ENCODE results near the gene MXRA8. TPM values are rescaled to one million over a fixed set of nuclear protein-coding genes. Genes with fewer than 3 reads are reported as not detected.
"Not testable (repeated sequence)": the region's sequence is repeated elsewhere in the genome, so short reads cannot be mapped to it uniquely, and the experiment has no call there.

The MXRA8 gene
- total RNA-seq, 1 donor from 2014 or later, result 137 TPM

DNA sequence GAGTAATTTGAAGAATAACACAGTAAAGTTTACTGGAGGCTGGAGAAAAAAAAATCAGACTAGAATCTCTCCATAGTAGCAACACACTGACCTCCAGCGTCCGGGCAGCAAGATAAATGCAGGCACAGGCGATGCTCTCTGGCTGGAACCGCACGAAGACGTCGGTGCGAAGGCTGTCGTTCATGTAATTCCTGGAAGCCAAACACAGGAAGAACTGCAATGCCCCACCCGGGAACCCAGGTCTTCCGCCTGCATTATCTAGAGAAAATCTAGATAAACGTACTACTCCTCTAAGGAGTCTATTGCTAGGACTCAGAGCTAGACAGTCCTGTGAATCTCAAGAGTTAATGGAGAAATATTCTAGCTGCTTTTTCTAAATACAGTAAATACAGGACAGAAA is 32.3 kb upstream of the MXRA8 start:
- TF ChIP-seq, protein P1, sequence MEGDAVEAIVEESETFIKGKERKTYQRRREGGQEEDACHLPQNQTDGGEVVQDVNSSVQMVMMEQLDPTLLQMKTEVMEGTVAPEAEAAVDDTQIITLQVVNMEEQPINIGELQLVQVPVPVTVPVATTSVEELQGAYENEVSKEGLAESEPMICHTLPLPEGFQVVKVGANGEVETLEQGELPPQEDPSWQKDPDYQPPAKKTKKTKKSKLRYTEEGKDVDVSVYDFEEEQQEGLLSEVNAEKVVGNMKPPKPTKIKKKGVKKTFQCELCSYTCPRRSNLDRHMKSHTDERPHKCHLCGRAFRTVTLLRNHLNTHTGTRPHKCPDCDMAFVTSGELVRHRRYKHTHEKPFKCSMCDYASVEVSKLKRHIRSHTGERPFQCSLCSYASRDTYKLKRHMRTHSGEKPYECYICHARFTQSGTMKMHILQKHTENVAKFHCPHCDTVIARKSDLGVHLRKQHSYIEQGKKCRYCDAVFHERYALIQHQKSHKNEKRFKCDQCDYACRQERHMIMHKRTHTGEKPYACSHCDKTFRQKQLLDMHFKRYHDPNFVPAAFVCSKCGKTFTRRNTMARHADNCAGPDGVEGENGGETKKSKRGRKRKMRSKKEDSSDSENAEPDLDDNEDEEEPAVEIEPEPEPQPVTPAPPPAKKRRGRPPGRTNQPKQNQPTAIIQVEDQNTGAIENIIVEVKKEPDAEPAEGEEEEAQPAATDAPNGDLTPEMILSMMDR (conservative IDR thresholded peaks at IDR 0.05; ENCODE audit: low read depth, low read length), result no peak
- DNase-seq (ENCODE audit: low read depth), result no peak
- no peak overlapping the region for H3K4me3 ChIP-seq (ENCODE audit: low read depth, low read length)

DNA sequence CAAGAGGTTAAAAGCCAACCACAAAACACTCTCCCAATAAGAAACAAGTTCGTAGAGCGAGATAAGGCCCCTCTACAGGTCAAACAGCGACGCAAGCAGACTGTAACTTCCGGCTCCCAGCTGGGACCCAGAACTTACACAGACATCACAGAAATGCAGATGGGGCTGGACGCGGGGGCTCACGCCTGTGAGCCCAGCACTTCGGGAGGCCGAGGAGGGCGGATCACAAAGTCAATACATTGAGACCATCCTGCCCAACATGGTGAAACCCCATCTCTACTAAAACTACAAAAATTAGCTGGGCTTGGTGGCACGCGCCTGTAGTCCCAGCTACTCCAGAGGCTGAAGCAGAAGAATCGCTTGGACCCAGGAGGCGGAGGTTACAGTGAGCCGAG is 29.7 kb upstream of the MXRA8 start:
- TF ChIP-seq, protein P1 (conservative IDR thresholded peaks at IDR 0.05; ENCODE audit: low read depth, low read length), result no peak
- no peak for DNase-seq (ENCODE audit: low read depth)
- H3K4me3 ChIP-seq (ENCODE audit: low read depth, low read length), result no peak overlapping the region

DNA sequence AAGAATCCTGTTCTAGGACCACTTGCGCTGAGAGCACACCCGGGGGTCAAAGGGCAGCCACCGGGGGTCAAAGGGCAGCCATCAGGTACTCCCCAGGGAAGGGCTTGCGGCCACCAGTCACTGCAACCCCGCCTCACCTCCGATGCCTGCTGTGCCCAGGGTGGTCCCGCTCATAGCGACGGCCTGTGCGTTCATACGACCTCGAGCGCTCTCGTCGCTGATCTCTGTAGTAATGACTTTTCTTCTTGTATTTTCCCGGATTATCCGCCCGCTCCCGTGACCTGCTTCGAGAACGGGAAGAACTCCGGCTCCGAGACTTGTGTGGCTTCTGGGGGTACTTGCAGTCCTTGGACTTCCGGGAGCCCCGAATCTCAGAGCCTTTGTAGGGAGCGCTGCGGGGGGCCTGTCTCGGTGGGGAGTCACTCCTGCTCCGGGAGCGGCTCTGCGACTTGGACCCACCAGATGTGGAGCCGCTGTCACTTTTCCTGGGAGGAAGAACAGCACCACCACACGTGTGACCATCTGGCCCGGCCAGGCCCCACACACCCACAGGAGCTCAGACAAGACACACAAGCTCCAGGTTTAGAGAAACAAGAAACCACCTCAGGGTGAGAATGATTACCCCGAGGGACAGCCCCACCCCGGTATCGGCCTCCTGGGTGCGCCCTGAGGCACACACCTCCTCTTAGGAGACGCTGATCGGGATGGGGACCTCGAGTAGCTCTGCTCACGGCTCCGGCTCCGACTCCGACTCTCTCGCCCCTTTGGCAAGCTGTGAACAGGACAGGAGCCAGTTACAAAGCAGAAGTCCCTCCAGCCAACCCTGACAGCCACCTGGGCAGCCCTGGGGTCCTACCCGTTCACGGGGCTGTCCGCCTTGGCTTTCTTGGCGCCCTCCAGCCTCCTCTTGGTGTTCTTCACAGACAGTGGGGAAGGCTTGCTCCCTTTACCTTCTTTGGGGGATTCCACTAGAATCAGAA is 29.0 kb upstream of the MXRA8 start:
- TF ChIP-seq, protein P1 (conservative IDR thresholded peaks at IDR 0.05; ENCODE audit: low read depth, low read length), result no peak

DNA sequence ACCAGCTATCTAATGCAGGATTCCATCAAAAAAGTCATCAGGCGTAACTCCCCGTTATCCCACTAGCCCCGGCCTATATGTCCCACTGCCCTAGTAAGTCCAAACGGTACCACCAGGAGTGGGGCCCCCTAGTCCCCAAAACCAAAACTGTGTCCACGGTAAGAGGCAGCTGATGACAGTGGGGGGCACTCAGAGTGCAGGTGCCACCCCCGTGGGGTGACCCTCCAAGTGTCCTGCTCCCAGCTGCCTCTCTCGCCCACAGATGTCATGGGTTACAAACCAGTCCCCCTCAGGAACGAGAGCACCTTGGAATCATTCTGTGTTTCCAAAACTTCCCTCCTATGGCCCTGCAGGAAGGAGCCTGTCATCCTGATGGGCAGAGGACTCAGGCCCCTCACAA is 27.6 kb upstream of the MXRA8 start:
- H3K4me3 ChIP-seq (ENCODE audit: low read depth, low read length), result no peak overlapping the region
- DNase-seq (ENCODE audit: low read depth), result no peak
- TF ChIP-seq, protein P1 (conservative IDR thresholded peaks at IDR 0.05; ENCODE audit: low read depth, low read length), result no peak

More for the DNA sequence above, 29.0 kb upstream of the MXRA8 start:
- no peak overlapping the region for H3K4me3 ChIP-seq (ENCODE audit: low read depth, low read length)
- no peak for DNase-seq (ENCODE audit: low read depth)

DNA sequence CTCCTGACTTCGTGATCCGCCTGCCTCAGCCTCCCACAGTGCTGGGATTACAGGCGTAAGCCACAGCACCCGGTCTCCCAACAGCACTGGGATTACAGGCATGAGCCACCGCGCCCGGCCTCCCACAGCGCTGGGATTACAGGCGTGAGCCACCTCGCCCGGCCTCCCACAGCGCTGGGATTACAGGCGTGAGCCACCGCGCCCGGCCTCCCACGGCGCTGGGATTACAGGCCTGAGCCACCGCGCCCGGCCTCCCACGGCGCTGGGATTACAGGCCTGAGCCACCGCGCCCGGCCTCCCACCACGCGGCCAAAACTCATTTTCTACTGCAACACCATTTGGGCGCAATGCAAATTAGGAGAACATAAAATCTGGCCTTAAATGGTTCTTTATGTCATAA is 27.0 kb upstream of the MXRA8 start:
- DNase-seq (ENCODE audit: low read depth), result not testable (repeated sequence)

DNA sequence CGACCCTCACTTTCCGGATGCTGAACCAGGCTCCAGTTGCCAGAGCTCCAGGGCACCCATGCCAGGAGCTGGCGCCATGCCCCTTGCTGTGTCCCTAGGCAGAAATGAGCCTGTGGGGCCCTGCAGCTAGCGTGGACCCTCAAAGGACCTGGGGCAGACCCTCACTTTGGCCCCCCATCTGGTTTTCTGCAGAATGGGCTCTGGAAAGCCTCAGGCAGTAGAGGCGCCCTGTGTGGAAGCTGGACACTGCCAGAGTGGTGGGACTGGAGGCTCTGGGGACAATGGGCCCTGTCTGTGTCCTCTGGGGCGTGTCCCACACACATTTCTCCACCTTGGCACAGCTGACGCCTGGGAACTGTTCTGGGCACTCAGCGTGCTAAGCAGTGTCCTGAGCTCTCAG is 22.9 kb upstream of the MXRA8 start:
- TF ChIP-seq, protein P1 (conservative IDR thresholded peaks at IDR 0.05; ENCODE audit: low read depth, low read length), result no peak

More for the DNA sequence above, 27.0 kb upstream of the MXRA8 start:
- not testable (repeated sequence) for H3K4me3 ChIP-seq (ENCODE audit: low read depth, low read length)

DNA sequence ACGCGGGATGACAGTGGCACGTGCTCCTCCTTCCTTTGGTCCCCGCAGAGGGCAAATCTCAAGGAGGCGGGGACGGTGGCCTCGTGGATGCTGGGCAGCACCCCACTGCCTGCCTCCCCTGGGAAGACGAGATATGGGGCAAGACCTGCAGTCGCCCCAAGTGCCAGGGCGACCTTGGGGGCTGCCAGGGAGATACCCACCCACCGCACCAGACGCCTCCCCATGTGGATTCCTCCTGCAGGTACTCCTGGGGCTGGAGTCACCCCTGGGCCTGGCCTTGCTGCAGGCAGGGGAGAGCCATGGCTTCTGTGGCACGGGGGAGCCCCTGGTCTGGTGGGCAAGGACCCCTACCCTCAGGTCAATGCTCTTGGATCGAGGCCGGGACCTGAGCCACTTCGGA is 22.5 kb upstream of the MXRA8 start:
- H3K4me3 ChIP-seq (ENCODE audit: low read depth, low read length), result no peak overlapping the region
- no peak for DNase-seq (ENCODE audit: low read depth)
- TF ChIP-seq, protein P1 (conservative IDR thresholded peaks at IDR 0.05; ENCODE audit: low read depth, low read length), result no peak

More for the DNA sequence above, 22.9 kb upstream of the MXRA8 start:
- no peak overlapping the region for H3K4me3 ChIP-seq (ENCODE audit: low read depth, low read length)
- no peak for DNase-seq (ENCODE audit: low read depth)
